ENCODE results near the gene AOPEP.
"Not testable (repeated sequence)": the region's sequence is repeated elsewhere in the genome, so short reads cannot be mapped to it uniquely, and the experiment has no call there.

The AOPEP gene

GRCh38 chr9:94847486-94847885 lies 121.0 kb downstream of the AOPEP start:
- no peak for DNase-seq (ENCODE audit: low read depth in 2 of 2)

GRCh38 chr9:94848791-94849190 lies 122.3 kb downstream of the AOPEP start:
- DNase-seq (ENCODE audit: low read depth in 2 of 2), result not testable (repeated sequence)

GRCh38 chr9:94850540-94851434 lies 124.3 kb downstream of the AOPEP start:
- no peak for DNase-seq (ENCODE audit: low read depth in 2 of 2)

GRCh38 chr9:94851467-94851866 lies 125.0 kb downstream of the AOPEP start:
- DNase-seq (ENCODE audit: low read depth in 2 of 2), result no peak

GRCh38 chr9:94851892-94852291 lies 125.4 kb downstream of the AOPEP start:
- no peak for DNase-seq (ENCODE audit: low read depth in 2 of 2)

GRCh38 chr9:94852373-94852772 lies 125.9 kb downstream of the AOPEP start:
- no peak for DNase-seq (ENCODE audit: low read depth in 2 of 2)

- DNase-seq (ENCODE audit: low read depth in 2 of 2), result no peak
Observed at GRCh38 chr9:94853887-94854286, 127.4 kb downstream of the AOPEP start.

GRCh38 chr9:94855903-94856302 lies 129.4 kb downstream of the AOPEP start:
- DNase-seq (ENCODE audit: low read depth in 2 of 2), result no peak

GRCh38 chr9:94857791-94858190 lies 131.3 kb downstream of the AOPEP start:
- no peak for DNase-seq (ENCODE audit: low read depth in 2 of 2)

GRCh38 chr9:94859226-94859625 lies 132.7 kb downstream of the AOPEP start:
- DNase-seq (ENCODE audit: low read depth in 2 of 2), result no peak

- no peak for DNase-seq (ENCODE audit: low read depth in 2 of 2)
Observed at GRCh38 chr9:94859891-94860290, 133.4 kb downstream of the AOPEP start.

GRCh38 chr9:94860678-94861588 lies 134.4 kb downstream of the AOPEP start:
- DNase-seq (ENCODE audit: low read depth in 2 of 2), result peak; percentile 29 to 41

GRCh38 chr9:94861589-94862272 lies 135.2 kb downstream of the AOPEP start:
- no peak for DNase-seq (ENCODE audit: low read depth in 2 of 2)

- no peak for DNase-seq (ENCODE audit: low read depth in 2 of 2)
Observed at GRCh38 chr9:94864196-94864595, 137.7 kb downstream of the AOPEP start.

- no peak for DNase-seq (ENCODE audit: low read depth in 2 of 2)
Observed at GRCh38 chr9:94864862-94865509, 138.5 kb downstream of the AOPEP start.

- no peak for DNase-seq (ENCODE audit: low read depth in 2 of 2)
Observed at GRCh38 chr9:94865582-94866452, 139.3 kb downstream of the AOPEP start.

- no peak for DNase-seq (ENCODE audit: low read depth in 2 of 2)
Observed at GRCh38 chr9:94866770-94867169, 140.3 kb downstream of the AOPEP start.

- no peak for DNase-seq (ENCODE audit: low read depth in 2 of 2)
Observed at GRCh38 chr9:94867281-94867841, 140.9 kb downstream of the AOPEP start.

GRCh38 chr9:94867842-94868312 lies 141.4 kb downstream of the AOPEP start:
- no peak for DNase-seq (ENCODE audit: low read depth in 2 of 2)

- no peak for DNase-seq (ENCODE audit: low read depth in 2 of 2)
Observed at GRCh38 chr9:94868464-94868863, 142.0 kb downstream of the AOPEP start.
